Measurements from ENCODE around the gene NAMPT.
"Not testable (repeated sequence)": the region's sequence is repeated elsewhere in the genome, so short reads cannot be mapped to it uniquely, and the experiment has no call there.

NAMPT gene

GRCh38 chr7:106224797-106225196 lies 60.0 kb downstream of the NAMPT start:
- DNase-seq: no peak

GRCh38 chr7:106223156-106223555 lies 61.6 kb downstream of the NAMPT start:
- DNase-seq: no peak

GRCh38 chr7:106222545-106222944 lies 62.2 kb downstream of the NAMPT start:
- no peak for DNase-seq

GRCh38 chr7:106220307-106220706 lies 64.5 kb downstream of the NAMPT start:
- DNase-seq: no peak

- DNase-seq: no peak
These were observed 65.6 kb downstream of the NAMPT start for GRCh38 chr7:106219170-106219569.

GRCh38 chr7:106218546-106218945 lies 66.2 kb downstream of the NAMPT start:
- no peak for DNase-seq

- DNase-seq: no peak
These were observed 67.8 kb downstream of the NAMPT start for GRCh38 chr7:106216923-106217542.

GRCh38 chr7:106216517-106216922 lies 68.3 kb downstream of the NAMPT start:
- no peak for DNase-seq

- no peak for DNase-seq
These were observed 68.8 kb downstream of the NAMPT start for GRCh38 chr7:106215868-106216516.

- DNase-seq: not testable (repeated sequence)
These were observed 75.8 kb downstream of the NAMPT start for GRCh38 chr7:106208944-106209343.

- DNase-seq: no peak
These were observed 77.8 kb downstream of the NAMPT start for GRCh38 chr7:106206826-106207541.

GRCh38 chr7:106205621-106206222 lies 79.1 kb downstream of the NAMPT start:
- DNase-seq: no peak

- no peak for DNase-seq
These were observed 81.3 kb downstream of the NAMPT start for GRCh38 chr7:106203473-106203872.

GRCh38 chr7:106201164-106201563 lies 83.6 kb downstream of the NAMPT start:
- no peak for DNase-seq

GRCh38 chr7:106199813-106200364 lies 84.9 kb downstream of the NAMPT start:
- DNase-seq: no peak

- no peak for DNase-seq
These were observed 85.8 kb downstream of the NAMPT start for GRCh38 chr7:106199024-106199423.
